Raji (cell line): ENCODE measurements around the gene RNMT.
A peak's percentile ranks its signal among the peaks of the same experiment; 100 is the strongest.

ENCODE experiments used
- POLR2A ChIP-seq: IDR thresholded peaks from 2 replicates; pipeline ENCODE4 v1.6.1; 2011; ENCODE audit warnings: low read depth, low read length, control low read depth; ENCODE audit not compliant: insufficient read depth

RNMT gene

GRCh38 chr18:13726232-13726971, at the start of gene RNMT, which contains the start of gene FAM210A:
RNMT (plus strand) TSS chr18:13726673; CDS start chr18:13731518, 4,845 bp downstream.
FAM210A (minus strand) TSS chr18:13726558; CDS start chr18:13682077, 44,481 bp downstream.
- TF ChIP-seq POLR2A, result peak; percentile 86

DNA sequence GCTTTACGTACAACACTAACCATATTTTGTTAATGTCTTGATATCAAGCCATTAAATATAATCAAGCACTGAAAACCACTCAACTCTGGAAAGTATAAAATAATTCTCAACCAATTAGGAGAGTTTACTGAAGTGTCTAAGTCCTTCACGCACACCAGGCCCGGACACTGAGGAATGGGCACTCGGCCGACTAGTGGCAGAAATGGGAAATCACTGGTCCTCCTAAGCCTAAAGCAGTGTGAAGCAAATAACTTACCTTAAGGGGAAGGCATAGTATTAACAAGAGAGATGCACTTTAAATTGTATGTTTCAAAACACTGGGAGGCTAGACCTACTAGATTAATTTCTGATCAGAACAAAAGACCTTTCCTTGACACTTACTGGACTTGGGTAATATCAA, 45.9 kb upstream of the RNMT start:
- TF ChIP-seq POLR2A, result no peak

GRCh38 chr18:13681701-13682100, 44.8 kb upstream of the RNMT start:
- no peak for TF ChIP-seq POLR2A

DNA sequence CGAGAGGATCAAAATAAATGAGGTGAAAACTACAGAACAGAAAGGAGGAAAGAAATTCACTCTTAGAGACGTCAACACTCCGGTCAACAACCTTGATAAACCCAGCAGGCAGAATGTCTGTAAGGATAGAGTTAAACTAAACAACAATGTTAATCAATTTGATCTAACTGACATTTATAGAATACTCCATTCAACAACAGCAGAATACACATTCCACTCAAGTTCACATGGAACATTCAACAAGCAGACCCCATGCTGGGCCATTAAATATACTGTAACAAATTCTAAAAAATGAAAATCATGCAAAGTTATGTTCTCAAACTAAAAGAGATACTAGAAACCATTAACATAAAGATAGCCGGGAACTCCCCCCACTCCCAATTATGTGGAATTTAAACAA, 41.9 kb upstream of the RNMT start:
- TF ChIP-seq POLR2A, result no peak

GRCh38 chr18:13688191-13689136, 38.0 kb upstream of the RNMT start:
- TF ChIP-seq POLR2A, result no peak

- TF ChIP-seq POLR2A, result no peak
Observed at GRCh38 chr18:13696961-13697360, 29.5 kb upstream of the RNMT start.

- TF ChIP-seq POLR2A, result no peak
Observed at GRCh38 chr18:13700153-13700552, 26.3 kb upstream of the RNMT start.

GRCh38 chr18:13703899-13704298, 22.6 kb upstream of the RNMT start:
- no peak for TF ChIP-seq POLR2A

GRCh38 chr18:13710414-13710831, 16.1 kb upstream of the RNMT start:
- no peak for TF ChIP-seq POLR2A

- no peak for TF ChIP-seq POLR2A
Observed at GRCh38 chr18:13712400-13713131, 13.9 kb upstream of the RNMT start.

- TF ChIP-seq POLR2A, result no peak
Observed at GRCh38 chr18:13713455-13714055, 12.9 kb upstream of the RNMT start.

GRCh38 chr18:13715330-13715729, 11.1 kb upstream of the RNMT start:
- TF ChIP-seq POLR2A, result no peak

- no peak for TF ChIP-seq POLR2A
Observed at GRCh38 chr18:13716916-13717315, 9.6 kb upstream of the RNMT start.

GRCh38 chr18:13720123-13720522, 6.3 kb upstream of the RNMT start:
- no peak for TF ChIP-seq POLR2A

DNA sequence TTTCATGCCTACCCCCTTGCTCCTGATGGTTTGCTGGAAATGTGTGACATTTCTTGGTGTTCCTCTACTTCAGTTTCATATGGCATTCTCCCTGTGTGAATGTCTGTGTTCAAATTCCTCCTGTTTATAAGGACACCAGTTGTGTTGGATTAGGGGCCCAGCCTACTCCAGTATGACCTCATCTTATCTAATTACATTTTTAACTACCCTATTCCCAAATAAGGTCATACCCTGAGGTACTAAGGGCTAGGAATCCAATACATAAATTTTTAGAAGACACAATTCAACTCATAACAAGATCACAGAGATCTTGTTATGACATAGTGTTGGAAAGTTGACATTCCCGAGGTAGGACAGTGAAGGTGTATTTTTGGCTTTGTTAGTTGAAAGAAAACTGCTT, 5.6 kb upstream of the RNMT start:
- TF ChIP-seq POLR2A, result no peak

GRCh38 chr18:13725566-13726231, 774 bp upstream of the RNMT start:
- no peak for TF ChIP-seq POLR2A
